Trophoblast cell (in vitro differentiated cells and primary cell): ENCODE measurements around the gene LMO2.
"Not testable (repeated sequence)": the region's sequence is repeated elsewhere in the genome, so short reads cannot be mapped to it uniquely, and the experiment has no call there.

Source experiments
- DNase-seq, 2 donors: peaks; one replicate each; pipeline ENCODE4 v3.0.0-alpha.2; 2016
- H2AFZ ChIP-seq: 2 replicates; pipeline ENCODE4 v1.6.1; 2013; ENCODE audit warnings: low read length, moderate library complexity, mild to moderate bottlenecking; ENCODE audit not compliant: insufficient read depth, poor library complexity
- H2AK5ac ChIP-seq: 2 replicates; pipeline ENCODE4 v1.6.1; 2013; ENCODE audit warnings: mild to moderate bottlenecking, low read length
- H2BK120ac ChIP-seq: 2 replicates; pipeline ENCODE4 v1.6.1; 2013; ENCODE audit warnings: low read length, mild to moderate bottlenecking, moderate library complexity; ENCODE audit not compliant: insufficient read depth, poor library complexity
- H2BK12ac ChIP-seq: 2 replicates; pipeline ENCODE4 v1.6.1; 2013; ENCODE audit warnings: mild to moderate bottlenecking, low read length, moderate library complexity
- H2BK5ac ChIP-seq: 2 replicates; pipeline ENCODE4 v1.6.1; 2013; ENCODE audit warnings: low read length, low read depth, moderate library complexity, mild to moderate bottlenecking; ENCODE audit not compliant: poor library complexity
- H3K14ac ChIP-seq: 2 replicates; pipeline ENCODE4 v1.6.1; 2013; ENCODE audit warnings: mild to moderate bottlenecking, low read length
- H3K18ac ChIP-seq: 2 replicates; pipeline ENCODE4 v1.6.1; 2013; ENCODE audit warnings: mild to moderate bottlenecking, low read length
- H3K23ac ChIP-seq: 2 replicates; pipeline ENCODE4 v1.6.1; 2013; ENCODE audit warnings: low read length
- H3K27ac ChIP-seq: 2 replicates; pipeline ENCODE4 v1.5.1; 2013; ENCODE audit warnings: low read depth, mild to moderate bottlenecking, inconsistent platforms, low read length, moderate library complexity
- H3K27me3 ChIP-seq: 2 replicates; pipeline ENCODE4 v1.6.1; 2013; ENCODE audit warnings: inconsistent platforms, mild to moderate bottlenecking, low read length, moderate library complexity; ENCODE audit not compliant: insufficient read depth
- H3K36me3 ChIP-seq, 2 experiments: 1 replicate in 1 of 2; 2 replicates in 1 of 2; pipeline ENCODE4 v1.6.1; 2013; ENCODE audit warnings: low read length in 2 of 2, mild to moderate bottlenecking in 2 of 2, moderate library complexity in 1 of 2; ENCODE audit not compliant: insufficient read depth in 2 of 2, control insufficient read depth in 1 of 2
- H3K4ac ChIP-seq: 2 replicates; pipeline ENCODE4 v1.6.1; 2013; ENCODE audit warnings: low read depth, mild to moderate bottlenecking, low read length, moderate library complexity
- H3K4me1 ChIP-seq, 2 experiments: 1 replicate in 1 of 2; 2 replicates in 1 of 2; pipeline ENCODE4 v1.6.1; 2013; ENCODE audit warnings: low read length in 2 of 2, mild to moderate bottlenecking in 2 of 2, moderate library complexity in 1 of 2; ENCODE audit not compliant: insufficient read depth in 2 of 2, control insufficient read depth in 1 of 2
- H3K4me2 ChIP-seq: 2 replicates; pipeline ENCODE4 v1.6.1; 2013; ENCODE audit warnings: inconsistent platforms, mild to moderate bottlenecking, low read length, moderate library complexity
- H3K4me3 ChIP-seq: 2 replicates; pipeline ENCODE4 v1.5.1; 2013; ENCODE audit warnings: mild to moderate bottlenecking, low read depth, low read length, inconsistent platforms
- H3K79me1 ChIP-seq: one replicate; pipeline ENCODE4 v1.6.1; 2013; ENCODE audit warnings: low read length
- H3K79me2 ChIP-seq: 2 replicates; pipeline ENCODE4 v1.6.1; 2013; ENCODE audit warnings: low read length, mild to moderate bottlenecking; ENCODE audit not compliant: control insufficient read depth, insufficient read depth, poor library complexity
- H3K9ac ChIP-seq: 2 replicates; pipeline ENCODE4 v1.6.1; 2013; ENCODE audit warnings: mild to moderate bottlenecking, low read length
- H3K9me3 ChIP-seq: 2 replicates; pipeline ENCODE4 v1.6.1; 2013; ENCODE audit warnings: low read depth, mild to moderate bottlenecking, control low read depth, inconsistent platforms, low read length; ENCODE audit not compliant: insufficient read depth
- H4K12ac ChIP-seq: 2 replicates; pipeline ENCODE4 v1.6.1; 2013; ENCODE audit warnings: low read depth, mild to moderate bottlenecking, low read length, moderate library complexity
- H4K8ac ChIP-seq: 2 replicates; pipeline ENCODE4 v1.6.1; 2013; ENCODE audit warnings: low read depth, mild to moderate bottlenecking, low read length, moderate library complexity
- H4K91ac ChIP-seq: one replicate; pipeline ENCODE4 v1.6.1; 2013; ENCODE audit warnings: low read depth, mild to moderate bottlenecking, low read length, moderate library complexity
- WGBS: extraction: QIAGEN DNeasy Blood & Tissue Kit; methylation state at CpG from one replicate; pipeline ENCODE4 v1.1.7; 2013; ENCODE audit warnings: missing lambda C conversion rate; ENCODE audit not compliant: insufficient read length, insufficient coverage; ENCODE audit errors: extremely low coverage; 5-methylcytosine and 5-hydroxymethylcytosine counted together

LMO2 gene

GRCh38 chr11:33827206-33827605 is 64.7 kb downstream of the LMO2 start:
- Histone ChIP-seq H3K23ac (no peak overlapping the region), H3K27me3 (peaks cover 14% of the 10 kb centered on the region), H2BK12ac (no peak overlapping the region), H3K4me1 (peaks cover 5% of the 10 kb centered on the region in 2 experiments), H3K18ac (no peak overlapping the region), H3K79me2 (no peaks in the 10 kb centered on the region), H4K8ac (no peak overlapping the region), H3K27ac (no peak overlapping the region), H2BK120ac (no peak overlapping the region), H4K12ac (no peak overlapping the region), H3K79me1 (no peaks in the 10 kb centered on the region), H2AFZ (no peak overlapping the region), H3K4ac (no peak overlapping the region), H4K91ac (no peak overlapping the region), H3K9me3 (no peaks in the 10 kb centered on the region), H3K36me3 (no peaks in the 10 kb centered on the region), H3K4me3 (no peak overlapping the region), H3K9ac (no peak overlapping the region), H3K4me2 (no peak overlapping the region), H2BK5ac (no peak overlapping the region), H3K14ac (no peak overlapping the region), H2AK5ac (no peak overlapping the region)
- DNase-seq, result no peak
- no CpG with 5 or more reads among the region's 4 CpGs for WGBS

DNA sequence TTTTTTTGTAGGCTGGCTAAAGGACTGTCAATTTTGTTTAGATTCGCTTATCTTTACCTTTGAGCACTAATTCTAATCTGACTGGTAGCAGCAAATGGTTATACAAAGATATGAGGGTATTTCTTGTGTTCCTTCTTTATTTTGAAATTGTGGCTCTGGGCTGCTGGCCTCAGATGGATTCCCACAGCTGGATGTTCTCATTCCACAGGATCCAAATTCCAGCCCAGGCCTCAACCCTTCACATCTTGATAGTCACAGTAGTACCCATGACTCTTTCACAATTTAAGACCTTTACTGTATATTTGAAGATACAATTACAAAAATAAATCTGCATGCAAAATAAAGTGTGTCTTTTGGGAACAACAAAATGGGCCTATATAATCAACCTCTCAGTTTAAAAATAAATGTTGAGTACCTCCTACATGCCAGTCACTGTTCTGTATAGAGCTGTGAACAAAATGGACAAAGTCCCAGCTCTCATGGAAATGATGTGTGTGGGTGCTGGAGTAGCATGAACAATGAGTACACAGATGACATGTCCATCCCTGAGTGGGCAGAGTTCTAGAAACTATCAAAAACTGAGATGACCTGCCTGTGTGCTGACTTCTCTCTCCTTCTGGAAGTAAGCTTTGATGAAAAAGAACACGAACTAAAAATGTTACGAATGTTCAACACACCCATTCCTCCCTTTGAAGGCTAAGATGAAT is 65.9 kb downstream of the LMO2 start:
- Histone ChIP-seq H3K23ac (no peak overlapping the region), H3K4ac (no peak overlapping the region), H3K14ac (no peak overlapping the region), H3K9ac (no peak overlapping the region), H3K9me3 (no peaks in the 10 kb centered on the region), H3K79me2 (no peaks in the 10 kb centered on the region), H3K27ac (no peak overlapping the region), H3K4me2 (no peak overlapping the region), H2AFZ (no peak overlapping the region), H3K4me1 (peaks cover 5% of the 10 kb centered on the region in 2 experiments), H3K4me3 (no peak overlapping the region), H3K27me3 (peaks cover 14% of the 10 kb centered on the region), H3K36me3 (no peaks in the 10 kb centered on the region), H4K8ac (no peak overlapping the region), H4K12ac (no peak overlapping the region), H2BK12ac (no peak overlapping the region), H2BK5ac (no peak overlapping the region), H4K91ac (no peak overlapping the region), H3K18ac (no peak overlapping the region), H2BK120ac (no peak overlapping the region), H2AK5ac (no peak overlapping the region), H3K79me1 (no peaks in the 10 kb centered on the region)
- no peak for DNase-seq
- no CpG with 5 or more reads among the region's 3 CpGs for WGBS

DNA sequence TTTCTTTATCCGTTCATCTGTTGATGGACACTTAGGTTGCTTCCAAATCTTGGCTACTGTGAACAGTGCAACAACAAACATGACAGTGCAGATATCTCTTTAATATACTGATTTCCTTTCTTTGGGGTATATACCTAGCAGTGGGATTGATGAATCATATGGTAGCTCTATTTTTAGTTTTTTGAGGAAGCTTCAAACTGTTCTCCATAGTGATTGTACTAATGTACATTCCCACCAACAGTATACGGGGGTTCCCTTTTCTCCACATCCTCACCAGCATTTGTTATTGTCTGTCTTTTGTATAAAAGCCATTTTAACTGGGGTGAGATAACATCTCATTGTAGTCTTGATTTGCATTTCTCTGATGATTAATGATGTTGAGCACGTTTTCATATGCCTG is 68.9 kb downstream of the LMO2 start:
- not testable (repeated sequence) for H2AFZ ChIP-seq, H3K79me2 ChIP-seq, H4K8ac ChIP-seq, H3K9ac ChIP-seq, H3K4ac ChIP-seq, H3K4me2 ChIP-seq, H3K9me3 ChIP-seq, DNase-seq, H3K27ac ChIP-seq, H2AK5ac ChIP-seq, H3K79me1 ChIP-seq, H3K4me1 ChIP-seq, H2BK5ac ChIP-seq, H3K18ac ChIP-seq, H3K4me3 ChIP-seq, H2BK12ac ChIP-seq, H3K23ac ChIP-seq, H4K12ac ChIP-seq, H3K14ac ChIP-seq, H3K27me3 ChIP-seq, H2BK120ac ChIP-seq, H3K36me3 ChIP-seq, H4K91ac ChIP-seq
- no CpG with 5 or more reads among the region's 3 CpGs for WGBS

GRCh38 chr11:33819278-33820035 is 72.4 kb downstream of the LMO2 start:
- no peak overlapping the region for H4K91ac ChIP-seq
- no peak overlapping the region for H2BK12ac ChIP-seq
- no CpG with 5 or more reads among the region's 16 CpGs for WGBS
- no peak overlapping the region for H3K4me3 ChIP-seq
- H4K12ac ChIP-seq, result no peak overlapping the region
- H2BK5ac ChIP-seq, result no peak overlapping the region
- no peak overlapping the region for H3K18ac ChIP-seq
- no peak overlapping the region for H3K14ac ChIP-seq
- H3K23ac ChIP-seq, result no peak overlapping the region
- H3K36me3 ChIP-seq, result no peaks in the 10 kb centered on the region
- DNase-seq, result no peak
- no peak overlapping the region for H2AK5ac ChIP-seq
- H3K9me3 ChIP-seq, result no peaks in the 10 kb centered on the region
- H3K4me2 ChIP-seq, result no peak overlapping the region
- no peak overlapping the region for H3K27ac ChIP-seq
- H3K9ac ChIP-seq, result no peak overlapping the region
- H3K4ac ChIP-seq, result no peak overlapping the region
- no peaks in the 10 kb centered on the region for H3K27me3 ChIP-seq
- H3K79me1 ChIP-seq, result no peaks in the 10 kb centered on the region
- H4K8ac ChIP-seq, result no peak overlapping the region
- no peak overlapping the region for H2BK120ac ChIP-seq
- no peaks in the 10 kb centered on the region for H3K79me2 ChIP-seq
- no peak overlapping the region for H2AFZ ChIP-seq
- no peaks in the 10 kb centered on the region for H3K4me1 ChIP-seq
